IPS-NIHi11 (cell line): Measurements from ENCODE around the gene GABRB1.
A peak's percentile ranks its signal among the peaks of the same experiment; 100 is the strongest.

ENCODE experiments used
- DNase-seq: peaks from one replicate; pipeline ENCODE4 v3.0.0; 2012; ENCODE audit warnings: mixed read lengths, low spot score

Gene GABRB1

DNA sequence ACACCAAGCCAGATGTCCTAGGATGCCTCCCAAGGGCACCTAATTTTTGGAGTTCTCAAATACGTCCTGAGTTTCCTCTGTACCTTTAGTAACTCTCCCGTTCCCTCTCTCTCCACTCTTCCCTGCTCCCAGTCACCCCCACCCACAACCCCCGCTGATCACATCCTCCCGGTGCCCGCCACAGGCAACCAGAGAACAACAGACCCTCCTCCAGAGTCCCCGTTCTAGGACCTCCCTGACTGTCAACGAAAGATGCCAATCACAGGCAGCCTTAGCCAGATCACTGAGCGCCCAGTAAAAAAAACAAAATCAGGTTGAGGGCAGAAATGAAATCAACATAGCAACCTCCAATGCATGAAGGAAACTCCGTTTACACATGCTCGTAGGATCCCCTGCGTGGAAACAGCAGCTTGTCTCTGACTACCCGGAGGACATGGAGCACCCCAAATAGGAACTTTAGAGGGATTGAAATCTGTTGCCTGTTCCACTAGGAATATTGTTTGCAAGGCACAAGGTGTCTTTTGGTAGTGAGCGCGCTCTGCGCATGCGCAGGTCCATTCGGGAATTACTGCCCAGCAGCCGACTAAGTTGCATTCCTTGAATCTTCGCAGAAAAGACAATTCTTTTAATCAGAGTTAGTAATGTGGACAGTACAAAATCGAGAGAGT is at the start of gene GABRB1:
Gene GABRB1, plus strand, starts transcription at position 557 of the 668 bp plus-strand sequence.
- DNase-seq: peak; percentile 28

DNA sequence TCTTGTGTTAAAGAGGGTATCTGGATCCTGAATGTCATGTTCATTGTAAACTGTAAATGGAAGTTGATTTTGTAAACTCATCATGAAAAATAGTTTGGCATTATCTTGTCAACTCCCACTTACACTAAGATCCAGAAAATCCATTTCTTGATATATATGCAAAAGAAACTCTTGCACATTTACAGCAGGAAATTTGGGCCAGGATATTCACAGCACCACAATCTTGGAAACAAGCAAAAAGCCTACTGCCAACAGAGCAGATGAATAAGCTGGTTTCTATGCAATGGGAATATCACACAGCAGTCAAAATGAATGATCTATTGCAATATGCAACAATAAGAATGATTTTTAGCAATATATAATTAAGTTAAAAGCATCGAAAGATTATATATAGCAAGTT is 46.6 kb upstream of the GABRB1 start:
- DNase-seq: no peak

DNA sequence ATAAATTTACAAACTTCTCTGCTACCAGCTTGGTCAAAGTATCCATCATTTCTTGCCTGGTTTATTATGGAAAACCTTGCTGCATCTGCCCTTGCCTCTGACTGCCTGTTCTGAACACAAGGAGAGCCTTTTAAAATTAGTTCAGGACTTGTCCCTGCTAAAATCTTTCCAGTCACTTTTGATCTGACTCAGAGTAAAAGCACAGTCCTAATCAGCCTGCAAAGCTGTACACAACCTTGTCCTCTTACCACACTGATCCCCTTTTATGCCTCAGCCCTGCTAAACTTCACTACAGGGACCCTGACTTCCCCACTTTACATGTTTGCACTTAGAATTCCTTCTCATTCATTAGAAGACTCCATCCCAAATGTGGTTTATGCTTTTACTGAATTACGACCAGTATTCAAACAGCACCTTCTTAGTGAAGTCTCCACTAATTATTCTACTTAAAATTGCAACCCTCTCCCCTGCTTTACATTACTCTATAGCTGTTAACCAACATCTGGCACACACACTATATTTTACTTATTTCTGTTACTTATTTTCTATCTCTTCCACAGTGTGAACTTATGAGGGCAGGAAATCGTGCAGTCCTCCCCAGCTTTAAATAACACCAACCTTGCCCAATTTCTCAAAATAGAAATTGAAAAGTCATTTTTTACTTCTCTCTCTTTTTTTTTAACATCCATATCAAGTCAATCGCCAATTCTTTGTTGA is 44.3 kb upstream of the GABRB1 start:
- no peak for DNase-seq

DNA sequence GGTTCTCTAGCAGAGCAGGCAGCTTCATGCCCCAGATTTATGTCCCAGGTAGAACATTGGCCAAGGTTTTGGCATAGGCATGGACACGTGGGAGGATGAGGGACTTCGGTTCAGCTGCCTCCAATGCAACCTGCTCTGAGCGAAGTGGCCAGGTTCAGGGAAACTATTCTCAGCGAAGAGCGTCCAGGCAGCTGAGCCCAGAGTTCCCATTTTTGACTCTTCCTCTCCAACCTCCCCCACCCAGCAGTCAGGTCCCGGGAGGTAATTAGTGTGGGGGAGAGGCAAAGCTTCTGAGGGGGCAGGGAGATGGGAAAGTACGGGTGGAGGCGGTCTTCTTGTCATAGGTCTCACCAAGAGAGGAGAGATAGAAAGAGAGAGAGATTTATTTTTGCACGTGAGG is 39.0 kb upstream of the GABRB1 start:
- no peak for DNase-seq

DNA sequence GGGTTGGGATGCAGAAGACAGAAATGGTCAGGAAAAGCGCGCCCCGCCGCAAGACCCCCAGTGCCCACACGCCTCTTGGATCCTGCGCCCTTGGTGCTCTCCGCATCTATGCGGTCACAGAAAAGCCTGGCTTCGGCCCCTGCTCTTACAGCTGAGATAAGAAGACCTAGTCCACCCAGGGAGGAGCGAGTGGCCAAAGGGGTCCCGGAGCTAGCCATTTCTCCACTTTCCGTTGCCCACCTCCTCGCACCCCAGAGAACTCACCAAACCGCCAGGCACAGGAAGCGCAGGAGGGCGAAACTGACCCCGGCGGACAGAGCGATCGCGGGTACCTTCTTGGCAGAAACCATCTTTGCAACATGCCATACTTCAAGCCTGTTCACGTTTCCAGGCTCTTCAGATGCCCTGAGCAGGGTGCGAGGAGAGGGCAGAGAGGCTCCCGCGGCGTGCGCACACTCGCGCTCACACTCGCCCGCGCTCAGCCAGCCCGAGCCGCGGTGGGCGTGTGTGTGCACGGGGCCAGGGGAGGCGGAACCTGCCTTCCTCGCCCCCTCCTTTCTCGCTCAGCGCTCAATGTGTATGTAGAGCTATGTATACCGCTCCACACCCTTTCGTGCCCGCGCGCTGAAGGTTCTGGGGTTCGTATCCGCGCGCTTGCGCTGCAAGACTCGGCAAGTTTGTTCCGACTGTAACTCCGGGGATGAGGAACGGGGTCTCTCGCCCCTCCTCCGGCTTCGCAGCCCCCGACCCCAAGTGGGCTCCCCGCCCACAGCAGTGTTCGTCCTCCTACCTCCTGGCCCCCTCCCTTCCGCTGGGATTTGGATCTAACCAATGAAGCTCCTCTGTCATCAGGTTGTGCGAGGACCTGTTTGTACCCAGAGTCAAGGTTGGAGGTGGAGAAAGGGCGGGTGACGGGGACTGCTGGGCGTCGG is 38.0 kb upstream of the GABRB1 start, which contains the start of gene GABRA4:
Gene GABRA4, minus strand, starts transcription at position 507 of the 932 bp plus-strand sequence. Its CDS starts 157 bp downstream, at position 350.
- peak; percentile 25 for DNase-seq

DNA sequence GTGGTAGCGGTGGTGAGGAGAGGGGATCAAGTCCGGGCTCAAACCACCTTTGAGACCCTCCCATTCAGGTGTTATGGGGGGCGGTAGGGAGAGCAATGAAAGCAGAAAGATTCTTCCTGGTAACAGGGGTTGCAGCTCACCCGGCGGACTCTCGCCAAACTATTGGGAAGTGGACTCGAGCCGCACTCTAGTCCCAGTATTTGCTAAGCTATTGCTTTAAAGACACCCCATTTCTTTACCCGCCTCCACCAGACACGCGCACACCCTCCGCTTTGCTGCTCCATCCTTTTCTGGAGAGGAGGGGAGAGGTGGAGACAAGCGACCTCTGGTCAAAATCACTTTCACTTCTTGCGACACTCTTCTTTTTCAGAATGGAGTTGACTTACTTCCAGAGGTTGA is 37.4 kb upstream of the GABRB1 start:
- DNase-seq: no peak

DNA sequence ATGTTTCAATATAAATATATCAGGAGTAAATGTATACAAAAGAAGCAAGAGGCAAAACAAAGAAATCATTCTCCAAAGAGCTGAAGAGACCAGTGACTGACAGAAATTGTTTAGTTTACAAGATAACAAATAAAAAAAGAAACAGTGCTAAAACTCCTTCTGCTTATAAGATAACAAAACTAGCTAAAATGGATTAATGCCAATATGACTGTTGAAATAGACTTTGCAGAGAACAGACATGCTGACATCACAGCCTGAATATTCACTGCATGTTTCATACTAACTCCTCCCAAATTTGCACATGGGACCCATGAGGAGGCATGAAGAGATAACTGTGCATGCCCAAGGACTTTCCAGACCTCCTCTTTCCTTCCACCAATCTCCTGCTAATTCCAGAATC is 31.8 kb upstream of the GABRB1 start:
- DNase-seq: no peak

DNA sequence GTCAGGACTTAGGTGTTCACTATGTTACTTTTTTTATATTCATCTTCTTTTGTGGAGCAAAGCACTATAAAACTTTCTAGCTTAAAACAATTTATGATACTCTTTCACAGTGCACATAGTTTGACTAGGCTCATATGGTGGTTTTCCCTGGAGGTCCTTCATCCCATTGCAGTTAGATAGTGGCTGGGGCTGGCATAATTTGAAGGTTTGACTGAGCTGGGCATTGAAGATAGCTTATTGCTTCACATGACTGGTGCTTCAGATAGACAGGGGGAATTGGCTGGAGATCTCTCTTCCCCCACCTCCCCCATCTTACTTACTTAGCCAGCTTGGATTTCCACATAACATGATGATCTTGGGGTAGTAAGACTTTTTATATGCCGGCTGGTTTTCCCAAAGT is 31.0 kb upstream of the GABRB1 start:
- DNase-seq: no peak

DNA sequence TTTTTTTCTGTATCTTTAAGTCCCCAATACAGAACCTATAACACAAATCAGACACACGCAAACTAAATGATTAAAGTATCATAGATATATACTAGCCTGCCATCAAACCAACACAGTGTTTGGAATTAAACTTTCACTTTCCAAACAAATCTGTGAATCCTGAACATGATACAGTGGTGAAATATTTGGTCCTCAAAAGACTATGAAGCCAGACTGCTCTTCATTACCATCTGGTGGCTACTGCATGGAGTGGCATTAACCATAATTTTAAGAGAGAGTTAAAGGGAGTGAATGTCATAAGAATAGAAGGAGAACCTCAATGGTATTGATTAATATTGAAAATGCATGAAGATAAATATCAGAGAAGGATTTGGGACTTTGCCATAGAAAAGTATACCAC is 28.8 kb upstream of the GABRB1 start:
- no peak for DNase-seq

DNA sequence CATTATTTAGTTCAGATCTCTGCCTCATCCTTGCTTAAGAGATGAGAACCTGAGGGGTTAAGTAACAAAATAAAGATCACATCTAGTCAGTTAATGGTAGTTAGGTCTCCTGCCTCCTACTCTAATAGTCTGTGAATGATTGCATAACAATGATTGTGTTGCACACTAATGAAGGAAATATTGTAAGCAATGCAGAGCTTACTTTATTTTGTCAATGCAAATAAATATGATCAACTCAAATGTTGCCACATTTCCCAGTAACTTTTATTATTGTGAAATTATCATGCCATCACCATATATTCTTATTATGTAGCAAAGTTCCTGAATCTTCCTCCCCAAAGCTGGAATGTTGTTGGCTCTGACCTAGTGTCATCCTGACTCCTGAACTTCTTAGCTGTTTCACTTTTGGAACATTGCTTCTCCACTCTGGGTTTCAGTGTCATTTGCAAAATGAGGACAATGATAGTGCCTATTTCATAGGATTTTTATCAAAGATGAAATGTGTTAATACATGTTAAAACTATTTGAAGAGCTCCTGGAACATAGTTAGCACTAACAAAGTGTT is 20.9 kb upstream of the GABRB1 start:
- DNase-seq: no peak

DNA sequence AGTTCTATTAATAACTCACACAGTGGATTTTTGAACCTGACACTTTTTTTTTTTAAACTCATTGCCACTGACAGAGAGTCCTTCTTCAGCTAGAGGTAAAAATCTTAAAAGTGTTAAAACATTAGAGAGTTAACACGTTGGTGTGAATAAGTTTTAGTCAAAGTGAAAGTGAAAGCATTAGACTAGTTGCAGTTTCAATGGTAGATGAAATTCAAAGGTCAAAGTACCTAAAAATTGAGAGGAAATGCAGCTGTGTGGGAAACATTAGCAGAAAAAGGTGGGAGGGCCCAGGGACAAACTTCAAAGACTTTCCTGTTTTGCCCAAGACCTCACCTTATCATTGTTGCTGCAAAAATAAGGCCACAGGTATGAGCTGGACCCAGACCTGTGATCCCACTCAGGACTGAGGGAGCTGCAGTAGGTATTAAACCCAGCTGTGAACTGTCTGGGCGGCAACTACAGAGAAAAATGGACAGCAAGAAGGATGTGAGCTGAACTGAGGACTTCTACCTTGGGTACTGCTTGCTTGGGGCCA is 20.4 kb upstream of the GABRB1 start:
- DNase-seq: no peak

DNA sequence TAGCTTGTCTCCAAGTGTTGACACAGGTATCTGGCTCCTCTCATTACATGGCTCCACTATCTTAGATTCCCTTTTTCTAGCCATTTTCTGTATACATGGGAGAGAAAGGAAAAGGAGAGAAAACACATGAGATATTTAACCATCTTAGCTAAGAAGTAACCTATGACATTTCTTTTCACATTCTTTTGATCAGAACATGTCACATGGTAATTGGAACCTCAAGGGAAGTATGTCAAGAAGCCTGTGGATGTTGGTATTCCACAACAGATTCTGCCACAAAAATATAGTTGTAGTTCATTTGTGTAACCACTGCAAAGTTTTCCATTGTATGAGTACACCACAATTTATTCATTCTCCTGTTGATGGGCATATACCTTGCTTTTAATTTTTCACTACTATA is 18.7 kb upstream of the GABRB1 start:
- DNase-seq: no peak

DNA sequence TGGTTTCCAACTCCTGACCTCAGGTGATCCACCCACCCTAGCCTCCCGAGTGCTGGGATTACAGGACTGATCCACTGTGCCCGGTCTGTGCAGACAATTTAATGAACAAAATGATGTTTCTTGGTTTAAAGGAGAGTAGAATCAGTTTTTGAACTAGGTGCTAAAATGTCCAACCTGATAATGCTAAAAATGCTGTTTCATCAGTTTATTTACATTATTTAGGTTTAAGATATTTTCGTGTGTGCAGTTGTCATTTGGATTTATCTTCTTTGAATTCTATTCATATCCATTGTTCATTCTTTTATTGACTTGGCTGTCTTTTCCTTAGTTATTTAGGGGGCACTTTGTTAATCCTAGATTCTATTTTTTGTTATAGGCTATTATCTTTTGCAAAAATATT is 18.0 kb upstream of the GABRB1 start:
- no peak for DNase-seq

DNA sequence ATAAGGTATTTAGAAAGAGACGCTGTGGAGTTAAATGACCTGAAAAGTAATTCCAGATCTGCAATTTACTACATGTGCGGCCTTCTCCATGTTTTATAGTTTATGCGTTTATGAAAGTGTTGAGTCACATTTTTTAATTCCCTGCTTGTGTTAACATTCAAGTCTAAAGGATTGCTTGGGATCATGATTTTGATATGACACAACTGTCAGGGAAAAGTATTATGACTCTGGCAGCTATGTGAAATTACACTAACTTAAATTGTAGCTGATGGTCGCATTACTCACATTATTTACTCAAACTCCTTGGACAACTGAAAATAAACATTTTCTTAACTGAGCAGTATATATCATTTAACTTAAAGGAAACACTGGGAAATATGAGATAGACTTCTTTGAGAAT is 14.3 kb upstream of the GABRB1 start:
- DNase-seq: no peak

DNA sequence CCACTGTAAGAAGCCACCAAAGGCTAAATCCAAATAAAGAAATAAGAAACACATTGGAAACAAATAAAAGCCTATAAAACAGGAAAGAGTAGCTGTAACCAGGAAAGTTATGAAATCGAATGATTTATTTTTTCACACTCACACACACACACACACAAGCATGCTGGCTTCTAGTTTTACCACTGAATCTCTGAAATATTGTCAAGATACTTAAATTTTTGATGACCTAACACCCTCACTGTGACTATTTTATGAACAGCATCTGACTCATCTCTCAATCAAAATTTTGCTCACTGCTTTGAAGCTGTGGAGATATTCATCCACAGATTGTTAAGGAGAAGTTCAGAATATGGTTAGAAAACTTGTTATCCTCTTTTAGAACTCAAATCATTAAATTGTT is 13.9 kb upstream of the GABRB1 start:
- DNase-seq: no peak

DNA sequence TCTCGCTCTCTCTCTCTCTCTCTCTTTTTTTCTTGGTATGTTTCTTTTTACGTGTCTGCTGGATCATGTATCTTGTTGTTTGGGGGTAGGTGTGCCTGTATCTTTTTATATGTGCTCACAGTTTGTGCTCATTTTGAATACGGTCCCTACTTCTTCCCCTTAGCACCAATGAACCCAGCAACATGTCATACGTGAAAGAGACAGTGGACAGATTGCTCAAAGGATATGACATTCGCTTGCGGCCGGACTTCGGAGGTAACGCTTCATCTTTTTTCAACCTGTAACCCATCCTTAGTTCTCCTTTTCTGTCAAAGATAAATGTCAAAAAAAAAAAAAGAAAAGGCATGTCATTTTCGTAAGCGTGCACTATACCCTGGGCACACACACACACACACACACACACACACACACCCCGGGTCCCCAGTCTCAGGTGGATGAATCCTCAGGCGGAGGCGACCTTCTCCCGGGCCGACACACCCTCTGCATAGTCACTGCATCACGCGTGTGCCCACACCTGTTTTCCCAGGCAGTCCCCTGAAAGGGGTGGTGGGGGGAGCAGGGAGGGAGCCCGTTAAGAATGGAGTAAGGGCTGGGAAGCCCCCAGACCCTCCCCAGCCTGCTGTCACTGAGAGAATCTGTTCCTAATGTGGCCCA is 511 bp downstream of the GABRB1 start:
- no peak for DNase-seq

DNA sequence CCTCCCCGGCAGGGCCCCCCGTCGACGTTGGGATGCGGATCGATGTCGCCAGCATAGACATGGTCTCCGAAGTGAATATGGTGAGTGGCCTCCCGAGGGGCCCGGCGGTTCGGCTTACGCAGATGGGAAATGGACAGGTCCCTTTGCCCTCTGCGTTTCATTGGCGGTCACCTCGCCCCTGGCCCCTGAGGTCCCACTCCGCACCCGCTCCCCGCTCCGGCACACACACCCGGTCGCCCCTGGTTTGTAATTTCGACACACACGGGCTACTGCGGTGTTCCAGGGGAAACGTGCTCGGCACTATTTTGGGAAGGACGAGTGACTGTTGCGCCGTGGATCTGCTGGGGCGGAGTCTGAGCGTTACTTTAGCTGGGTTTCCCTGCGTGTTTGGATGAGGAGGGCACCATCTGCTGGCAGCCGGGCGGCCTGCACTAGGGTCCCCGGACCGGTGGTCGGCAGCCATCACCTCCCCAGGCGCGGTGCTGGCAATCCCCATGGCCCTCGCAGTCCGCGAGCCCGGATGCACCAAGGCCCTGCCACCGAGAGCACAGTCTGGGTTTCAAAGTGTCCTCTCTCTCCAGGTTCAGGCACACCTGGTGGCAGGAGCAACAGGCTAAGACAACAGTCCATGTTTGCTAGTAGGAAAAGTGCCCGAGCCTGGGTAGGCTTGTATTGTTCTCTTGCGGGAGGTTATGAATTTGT is 1.2 kb downstream of the GABRB1 start:
- DNase-seq: peak; percentile 75

DNA sequence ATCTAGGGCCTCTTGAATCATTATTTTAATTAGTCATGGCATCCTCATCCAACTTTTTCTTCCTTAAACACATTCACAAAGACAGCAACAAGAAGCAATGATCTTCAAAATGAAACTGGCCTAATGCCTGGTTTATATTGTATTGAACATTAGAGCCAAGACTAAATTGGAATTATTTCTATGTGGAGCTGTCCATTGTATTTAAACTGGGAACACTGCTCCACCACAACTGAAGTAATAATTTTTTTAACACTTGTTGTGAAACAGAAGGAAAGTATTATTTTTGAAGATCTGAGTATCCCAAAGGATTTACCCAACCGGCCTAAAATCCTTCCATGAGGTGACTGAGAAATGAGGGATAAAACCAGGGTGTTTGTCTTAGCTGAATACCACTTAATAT is 6.9 kb downstream of the GABRB1 start:
- DNase-seq: no peak

DNA sequence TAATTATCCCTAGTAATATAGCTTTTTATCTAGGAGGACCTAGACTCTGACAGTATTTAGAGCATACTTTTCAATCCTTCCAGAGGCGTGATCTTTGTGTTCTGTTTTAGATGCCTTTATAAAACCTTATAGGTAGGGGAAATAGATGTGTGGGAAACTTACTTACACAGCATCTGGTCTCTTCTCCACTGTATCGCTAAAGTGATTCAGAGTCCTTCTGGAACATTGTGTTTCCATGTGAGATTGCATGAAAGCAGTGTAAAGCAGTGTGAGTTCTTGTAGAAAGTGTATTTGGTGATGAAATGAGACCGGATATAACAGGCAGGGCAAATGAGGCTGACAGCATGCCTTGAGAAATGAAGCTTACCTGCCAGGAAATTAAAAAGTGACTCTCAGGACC is 9.5 kb downstream of the GABRB1 start:
- DNase-seq: no peak

DNA sequence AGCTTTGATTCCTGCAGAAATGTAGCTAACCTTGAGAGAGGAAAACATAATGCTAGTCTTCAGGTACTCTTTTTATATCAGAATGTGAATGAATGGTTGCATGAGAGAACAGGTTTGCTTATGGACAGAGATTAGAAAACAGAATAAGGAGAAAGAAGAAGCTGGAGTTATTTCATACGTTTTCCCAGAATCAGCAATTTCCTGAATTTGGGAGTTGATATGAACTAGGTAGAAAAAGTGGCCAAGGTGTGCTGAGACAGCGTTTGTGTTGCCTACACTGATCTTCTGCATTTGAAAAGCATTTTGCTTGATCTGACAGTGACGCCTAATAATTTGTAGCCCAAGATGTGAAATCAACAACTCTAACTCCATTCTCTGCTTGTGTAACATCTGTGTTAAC is 12.5 kb downstream of the GABRB1 start:
- DNase-seq: no peak

DNA sequence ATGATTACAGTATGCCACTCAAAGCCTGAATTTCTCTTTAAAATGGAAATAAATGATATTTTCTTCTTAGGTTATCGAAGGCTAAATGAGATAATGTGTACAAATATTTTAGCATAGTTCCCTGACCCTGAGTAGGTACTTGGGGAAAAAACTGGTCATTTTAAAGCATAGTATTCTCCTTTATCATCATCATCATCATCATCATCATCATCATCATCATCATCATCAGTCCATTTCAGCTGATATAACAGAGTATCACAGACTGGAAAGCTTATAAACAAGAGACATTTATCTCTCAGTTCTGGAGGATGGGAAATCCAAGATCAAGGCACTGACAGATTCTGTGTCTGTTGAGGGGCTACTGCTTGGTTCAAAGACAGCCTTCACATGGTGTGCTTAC is 13.9 kb downstream of the GABRB1 start:
- no peak for DNase-seq
